ENCODE measurements around the gene RGS7BP. TPM values are rescaled to one million over a fixed set of nuclear protein-coding genes. Genes with fewer than 3 reads are reported as not detected.
A peak's percentile ranks its signal among the peaks of the same experiment; 100 is the strongest.

The RGS7BP gene
- 0.63 and 0.69 TPM in 2 replicates for polyA plus RNA-seq (2011; rRNA removed)
- 0.28 and 0.41 TPM in 2 replicates for polyA minus RNA-seq (2011; rRNA and poly(A)+ RNA removed)

- CTCF ChIA-PET, result interaction anchor here (0.7 to 1.4 kb wide), 3 partner anchors 9 to 277 kb away, joined by 3 to 4 read pairs (median 3); no protein-coding TSS in a partner anchor
- DNase-seq (ENCODE audit: low read depth), result no peak
- Histone ChIP-seq H3K27me3 (ENCODE audit: control insufficient read depth, insufficient read depth, low read length) (peaks cover 21% of the 10 kb centered on the region), H3K36me3 (ENCODE audit: control insufficient read depth, insufficient read depth, low read length) (no peaks in the 10 kb centered on the region), H3K4me3 (ENCODE audit: low read depth, low read length) (peak within 1 kb of the TSS; percentile 46)
- POLR2A ChIA-PET, result no interaction called here
- 0 out of 2 replicates have a peak, but pooled peaks have one; percentile 6 for TF ChIP-seq CTCF (IDR thresholded peaks at IDR 0.05; ENCODE audit: insufficient read depth, low read depth, low read length)
Observed at GRCh38 chr5:64505769-64506566, at the start of gene RGS7BP. TSS of gene RGS7BP (plus strand) at chr5:64506015. CDS start at chr5:64506625, 610 bp downstream.

GRCh38 chr5:64457846-64458245 lies 48.0 kb upstream of the RGS7BP start:
- CTCF ChIA-PET, result interaction anchor here (1.5 to 1.7 kb wide), 2 partner anchors 16 to 154 kb away, joined by 4 read pairs; no protein-coding TSS in a partner anchor
- DNase-seq (ENCODE audit: low read depth), result no peak
- POLR2A ChIA-PET, result no interaction called here
- Histone ChIP-seq H3K27me3 (ENCODE audit: control insufficient read depth, insufficient read depth, low read length) (no peaks in the 10 kb centered on the region), H3K4me3 (ENCODE audit: low read depth, low read length) (no peak overlapping the region), H3K36me3 (ENCODE audit: control insufficient read depth, insufficient read depth, low read length) (no peaks in the 10 kb centered on the region)
- no peak for TF ChIP-seq CTCF (IDR thresholded peaks at IDR 0.05; ENCODE audit: insufficient read depth, low read depth, low read length)

- no peak for TF ChIP-seq CTCF (IDR thresholded peaks at IDR 0.05; ENCODE audit: insufficient read depth, low read depth, low read length)
- CTCF ChIA-PET, result interaction anchor here (1.7 kb wide), 1 partner anchor 15 kb away, joined by 4 read pairs; no protein-coding TSS in a partner anchor
- no peak overlapping the region for H3K4me3 ChIP-seq (ENCODE audit: low read depth, low read length)
- DNase-seq (ENCODE audit: low read depth), result no peak
- no peaks in the 10 kb centered on the region for H3K36me3 ChIP-seq (ENCODE audit: control insufficient read depth, insufficient read depth, low read length)
- POLR2A ChIA-PET, result no interaction called here
- H3K27me3 ChIP-seq (ENCODE audit: control insufficient read depth, insufficient read depth, low read length), result no peaks in the 10 kb centered on the region
Observed at GRCh38 chr5:64458948-64459347, 46.9 kb upstream of the RGS7BP start.

- CTCF ChIA-PET, result no interaction called here
- H3K4me3 ChIP-seq (ENCODE audit: low read depth, low read length), result no peak overlapping the region
Observed at GRCh38 chr5:64462391-64462790, 43.4 kb upstream of the RGS7BP start.

More at GRCh38 chr5:64462391-64462790, 43.4 kb upstream of the RGS7BP start:
- Histone ChIP-seq H3K36me3 (ENCODE audit: control insufficient read depth, insufficient read depth, low read length) (no peaks in the 10 kb centered on the region), H3K27me3 (ENCODE audit: control insufficient read depth, insufficient read depth, low read length) (no peaks in the 10 kb centered on the region)
- no peak for DNase-seq (ENCODE audit: low read depth)
- POLR2A ChIA-PET, result no interaction called here
- TF ChIP-seq CTCF (IDR thresholded peaks at IDR 0.05; ENCODE audit: insufficient read depth, low read depth, low read length), result no peak

Data from BJ (cell line).